Thyroid gland (tissue), 4 donors: ENCODE measurements around the gene CDH4.

Source experiments
- CTCF ChIP-seq, 6 experiments: fragments of 200-600 bp in 3 of 6; fragments of 450-650 bp in 3 of 6; sonication (generic) in 3 of 6; IDR thresholded peaks; one replicate each; pipeline ENCODE4 v1.5.1; 2016 to 2019; ENCODE audit warnings: antibody characterized with exemption in 6 of 6, mild to moderate bottlenecking in 2 of 6, inconsistent platforms in 1 of 6, moderate library complexity in 1 of 6
- POLR2A ChIP-seq, 2 donors: fragments of 450-650 bp; IDR thresholded peaks; one replicate each; pipeline ENCODE4 v1.6.1; 2017; ENCODE audit warnings: antibody characterized with exemption in 2 of 2, mild to moderate bottlenecking in 2 of 2, moderate library complexity in 1 of 2

- TF ChIP-seq CTCF (IDR thresholded peaks at IDR 0.05) (no peak), POLR2A (IDR thresholded peaks at IDR 0.05) (no peak)
Measured at GRCh38 chr20:61712688-61713087, 460.6 kb downstream of the CDH4 start.
